GM12878 (cell line): ENCODE results near the gene RAF1. TPM values are rescaled to one million over a fixed set of nuclear protein-coding genes. Genes with fewer than 3 reads are reported as not detected.
A peak's percentile ranks its signal among the peaks of the same experiment; 100 is the strongest.

Source experiments
- ATAC-seq: fragments of 200-7000 bp; cut with Tn5 transposase; 3 replicates; pipeline ENCODE4 v1.9.1; 2020; ENCODE audit warnings: mild to moderate bottlenecking, moderate library complexity
- BruUV-seq: library from RNA; stranded (reverse); fragments of 400-500 nt; replicated peaks from 2 replicates; lab custom pipeline; 2021; lab: Mats Ljungman, UMichigan
- CTCF ChIA-PET: fragments of 300-600 bp; sonication (Branson Sonifier 250); formaldehyde crosslinking; extraction: SDS; loops from one replicate; lab custom pipeline; 2021; ENCODE audit warnings: inconsistent platforms; lab: Yijun Ruan, JAX
- POLR2A ChIA-PET: fragments of 350-600 bp; formaldehyde crosslinking; extraction: SDS; loops from one replicate; lab custom pipeline; 2021; ENCODE audit warnings: inconsistent platforms; lab: Charles Lee
- RAD21 ChIA-PET: fragments of 300-600 bp; sonication (Branson Sonifier 250); formaldehyde crosslinking; loops from one replicate; lab custom pipeline; 2023; ENCODE audit warnings: antibody characterized with exemption; ENCODE audit not compliant: unreplicated experiment; lab: Charles Lee
- SMC1A ChIA-PET: fragments of 300-600 bp; sonication (Branson Sonifier 250); formaldehyde crosslinking; loops from one replicate; lab custom pipeline; 2023; ENCODE audit not compliant: unreplicated experiment, uncharacterized antibody; lab: Charles Lee
- DNase-seq: peaks from one replicate; pipeline ENCODE4 v3.0.0-alpha.2; 2011; ENCODE audit warnings: low read depth, low spot score
- FAIRE-seq: peaks from 3 replicates; lab custom pipeline; 2011; peaks lifted over from hg19 to GRCh38; lab: Jason Lieb, UNC
- H2AFZ ChIP-seq: 2 replicates; pipeline ENCODE4 v1.6.0; 2011; ENCODE audit warnings: low read depth, low read length, control low read depth; ENCODE audit not compliant: control insufficient read depth
- H3K27ac ChIP-seq: 2 replicates; pipeline ENCODE4 v1.5.1; 2011; ENCODE audit warnings: control low read depth; ENCODE audit not compliant: control insufficient read depth, insufficient read depth
- H3K27me3 ChIP-seq, 2 experiments: replicated peaks in 1 of 2; 2 replicates each; pipeline versions ENCODE4 v1.6.0 to v1.6.1; 2011; ENCODE audit warnings: low read length in 1 of 2; ENCODE audit not compliant: control insufficient read depth in 2 of 2, insufficient read depth in 2 of 2
- H3K36me3 ChIP-seq, 2 experiments: 2 replicates each; pipeline ENCODE4 v1.5.1; 2011; ENCODE audit warnings: low read length in 1 of 2; ENCODE audit not compliant: control insufficient read depth in 2 of 2, insufficient read depth in 2 of 2
- H3K4me1 ChIP-seq: 2 replicates; pipeline ENCODE4 v1.6.1; 2011; ENCODE audit warnings: mild to moderate bottlenecking, low read length, moderate library complexity, mixed read lengths; ENCODE audit not compliant: control insufficient read depth, insufficient read depth
- H3K4me2 ChIP-seq: 2 replicates; pipeline ENCODE4 v1.6.0; 2011; ENCODE audit warnings: control low read depth; ENCODE audit not compliant: control insufficient read depth, insufficient read depth
- H3K4me3 ChIP-seq: fragments of 200-600 bp; sonication (generic); 2 replicates; pipeline ENCODE4 v1.5.1; 2016
- H3K79me2 ChIP-seq: 2 replicates; pipeline ENCODE4 v1.6.0; 2011; ENCODE audit warnings: low read length; ENCODE audit not compliant: control insufficient read depth, insufficient read depth
- H3K9ac ChIP-seq: 2 replicates; pipeline ENCODE4 v1.8.0; 2011; ENCODE audit warnings: low read length, control low read depth, mixed read lengths; ENCODE audit not compliant: control insufficient read depth, insufficient read depth
- H3K9me3 ChIP-seq: replicated peaks from 3 replicates; pipeline ENCODE4 v1.5.1; 2011; ENCODE audit warnings: mild to moderate bottlenecking, low read length; ENCODE audit not compliant: control insufficient read depth, insufficient read depth
- H4K20me1 ChIP-seq: 2 replicates; pipeline ENCODE4 v1.6.0; 2011; ENCODE audit not compliant: control insufficient read depth, insufficient read depth
- CUX1 ChIP-seq: IDR thresholded peaks from 2 replicates; pipeline ENCODE4 v1.6.1; 2012; ENCODE audit warnings: improper control_type of control experiment, low read depth, low read length; ENCODE audit not compliant: insufficient replicate concordance
- GABPA ChIP-seq: IDR thresholded peaks from 2 replicates; pipeline ENCODE4 v1.6.1; 2014; ENCODE audit warnings: antibody characterized with exemption, low read depth, mild to moderate bottlenecking, inconsistent platforms
- HDAC2 ChIP-seq: fragments of 200-600 bp; sonication (generic); IDR thresholded peaks from 2 replicates; pipeline ENCODE4 v1.6.1; 2017
- IKZF2 ChIP-seq, 2 experiments: fragments of 450-650 bp; IDR thresholded peaks; 2 replicates each; pipeline ENCODE4 v1.6.1; 2017; ENCODE audit warnings: mild to moderate bottlenecking in 2 of 2, moderate library complexity in 2 of 2
- LARP7 ChIP-seq: fragments of 450-650 bp; IDR thresholded peaks from 2 replicates; pipeline ENCODE4 v1.6.1; 2017; ENCODE audit warnings: mild to moderate bottlenecking
- MAX ChIP-seq: IDR thresholded peaks from 2 replicates; pipeline ENCODE4 v1.6.1; 2012; ENCODE audit warnings: low read depth, low read length, improper control_type of control experiment
- NKRF ChIP-seq: fragments of 450-650 bp; conservative IDR thresholded peaks from 2 replicates; pipeline ENCODE4 v1.6.1; 2017; ENCODE audit warnings: mild to moderate bottlenecking, moderate library complexity
- NR2F1 ChIP-seq: fragments of 450-650 bp; conservative IDR thresholded peaks from 2 replicates; pipeline ENCODE4 v1.6.1; 2017; ENCODE audit warnings: mild to moderate bottlenecking
- NRF1 ChIP-seq: conservative IDR thresholded peaks from 2 replicates; pipeline ENCODE4 v1.6.1; 2011; ENCODE audit warnings: mild to moderate bottlenecking, low read depth, low read length, improper control_type of control experiment
- RUNX3 ChIP-seq: IDR thresholded peaks from 2 replicates; pipeline ENCODE4 v1.6.1; 2012; ENCODE audit warnings: low read length, inconsistent platforms
- SMARCA5 ChIP-seq: fragments of 450-650 bp; IDR thresholded peaks from 2 replicates; pipeline ENCODE4 v1.6.1; 2017; ENCODE audit warnings: mild to moderate bottlenecking
- WGBS: methylation state at CpG from one replicate; pipeline ENCODE4 v1.1.6; 2016; ENCODE audit warnings: low lambda C conversion rate; ENCODE audit not compliant: insufficient replicate concordance, insufficient coverage; ENCODE audit errors: missing lambda C conversion rate; 5-methylcytosine and 5-hydroxymethylcytosine counted together
- in situ Hi-C: fragments of 300-500 bp; cut with MboI; formaldehyde crosslinking; loops from 9 replicates; pipeline ENCODE4 v1.14.3; 2018; ENCODE audit warnings: mixed read lengths
- intact Hi-C: fragments of 100-400 bp; cut with micrococcal nuclease; formaldehyde crosslinking; loops from one replicate; pipeline ENCODE4 v1.14.2; 2022; ENCODE audit not compliant: unreplicated experiment
- polyA plus RNA-seq, 11 experiments: library from polyadenylated mRNA; depleted of rRNA in 4 of 11; unstranded in 6 of 11; stranded (reverse) in 5 of 11; fragments of >200 nt; fragmentation: Nextera tagmentation in 4 of 11; fragmentation: Illumina TruSeq in 1 of 11; extraction: Ambion mirVana in 4 of 11; extraction: Trizol in 1 of 11; gene quantifications; 1 replicate in 1 of 11; 2 replicates in 10 of 11; pipeline versions ENCODE4 v1.2.1 to v1.2.3, GENCODE V29; 2011 to 2016; ENCODE audit warnings: inconsistent platforms in 2 of 11, missing spikeins in 2 of 11, low read depth in 1 of 11
- total RNA-seq, 4 experiments: library from RNA; depleted of rRNA in 3 of 4; stranded (reverse); fragments of >200 nt in 3 of 4; fragmentation: Illumina TruSeq in 1 of 4; extraction: Trizol in 1 of 4; gene quantifications; 2 replicates each; pipeline versions ENCODE4 v1.2.1 to v1.2.3, GENCODE V29; 2013 to 2021

Gene RAF1
- total and polyA plus RNA-seq, 10 of the 15 experiments (the other 5 are each of a cell fraction or from before 2014, with no cell fraction given), result 20.4 to 151 (median 77.8) TPM

GRCh38 chr3:12663401-12663935 is 449 bp downstream of the RAF1 start (continued):
- TF ChIP-seq LARP7, result peak; percentile 76
- TF ChIP-seq IKZF2 (IDR thresholded peaks at IDR 0.05), result peak in 1 of 2 experiments; percentile 17; a peak in 2 of 4 replicates
- TF ChIP-seq NKRF, result 0 out of 2 replicates have a peak, but pooled peaks have one; percentile 65
- TF ChIP-seq HDAC2, result no peak
- TF ChIP-seq MAX, result no peak
- peak; percentile 23; the same call in 1 of the 2 replicates for TF ChIP-seq NR2F1
- TF ChIP-seq GABPA, result no peak

- in situ Hi-C loops, result no loop called here
- TF ChIP-seq RUNX3 (peak; percentile 3; the same call in 1 of the 2 replicates), SMARCA5 (no peak), NRF1 (no peak), CUX1 (no peak)
- TF ChIP-seq, all 136 proteins: peak for 1
Observed at GRCh38 chr3:12662593-12663400, 1.1 kb downstream of the RAF1 start.

More at GRCh38 chr3:12662593-12663400, 1.1 kb downstream of the RAF1 start:
- Histone ChIP-seq H3K27ac (peak overlapping the region; percentile 97), H3K9ac (peak overlapping the region; percentile 98), H3K4me1 (peaks cover 14% of the 10 kb centered on the region), H3K79me2 (peaks cover 63% of the 10 kb centered on the region), H3K4me2 (peak overlapping the region; percentile 56), H4K20me1 (peaks cover 3% of the 10 kb centered on the region; the same call in 1 of the 2 replicates), H3K9me3 (no peaks in the 10 kb centered on the region), H3K27me3 (no peaks in the 10 kb centered on the region), H2AFZ (no peak overlapping the region), H3K4me3 (peak overlapping the region; percentile 86), H3K36me3 (no peaks in the 10 kb centered on the region)
- intact Hi-C loops, result loop anchor here (2.0 to 5.0 kb wide), 3 partner anchors 35 to 106 kb away; partner anchors contain the start of gene MKRN2
- peak; percentile 46 for ATAC-seq
- ChIA-PET POLR2A (interaction anchor here (0.7 to 9.5 kb wide), 6 partner anchors 10 to 1004 kb away, joined by 3 to 125 read pairs (median 4); partner anchors contain the start of gene MKRN2), SMC1A (interaction anchor here (0.7 to 7.5 kb wide), 10 partner anchors 14 to 179 kb away, joined by 3 to 140 read pairs (median 4); partner anchors contain the start of genes MKRN2 and TSEN2), RAD21 (interaction anchor here (0.7 to 5.4 kb wide), 7 partner anchors 14 to 178 kb away, joined by 3 to 72 read pairs (median 4); partner anchors contain the start of gene TSEN2), CTCF (interaction anchor here (0.6 to 5.4 kb wide), 9 partner anchors 14 to 471 kb away, joined by 3 to 30 read pairs (median 3); partner anchors contain the start of gene TSEN2)
- DNase-seq, result no peak
- BruUV-seq, result TSS peak; percentile 58
- no peak for FAIRE-seq
- WGBS, result 1% methylated on average over 26 of the region's 26 CpGs
